ENCODE measurements around the gene RSPH10B.
"Not testable (repeated sequence)": the region's sequence is repeated elsewhere in the genome, so short reads cannot be mapped to it uniquely, and the experiment has no call there.

GRCh38 chr7:5888021-5888420, 82.5 kb downstream of the RSPH10B start:
- TF ChIP-seq CTCF (IDR thresholded peaks at IDR 0.05; ENCODE audit: low read depth, low read length); POLR2A (IDR thresholded peaks at IDR 0.05; ENCODE audit: extremely low read depth, insufficient read length); MYC (IDR thresholded peaks at IDR 0.05; ENCODE audit: low read depth, low read length); MAX (IDR thresholded peaks at IDR 0.05; ENCODE audit: low read depth, low read length): not testable (repeated sequence)
